Left lobe of liver (tissue), 2 donors: ENCODE data around the gene GMDS. TPM values are rescaled to one million over a fixed set of nuclear protein-coding genes. Genes with fewer than 3 reads are reported as not detected.

Source experiments
- ATAC-seq: fragments of 200-7000 bp; cut with Tn5 transposase; one replicate; pipeline ENCODE4 v1.9.1; 2020; ENCODE audit warnings: mild to moderate bottlenecking, moderate library complexity
- DNase-seq: peaks from one replicate; pipeline ENCODE4 v3.0.0-alpha.2; 2020; ENCODE audit warnings: low spot score
- total RNA-seq: library from RNA; stranded (reverse); gene quantifications from one replicate; pipeline ENCODE4 v1.2.1, GENCODE V29; 2021
- donor health status: DM: no; HTN: no; CAD: no; lungs with moderate emphysema.
- donor health status: DM: no; HTN: yes; CAD: no.

The GMDS gene
- total RNA-seq, 1 donor from 2014 or later, result 23.9 TPM

- ATAC-seq, result no peak
- no peak for DNase-seq
Observed at GRCh38 chr6:1729133-1729749, 516.2 kb downstream of the GMDS start.

GRCh38 chr6:1726341-1726768, 519.0 kb downstream of the GMDS start:
- ATAC-seq (no peak), DNase-seq (no peak)

- DNase-seq (peak; percentile 52), ATAC-seq (peak; percentile 77)
Observed at GRCh38 chr6:1724616-1725015, 520.8 kb downstream of the GMDS start.

DNA sequence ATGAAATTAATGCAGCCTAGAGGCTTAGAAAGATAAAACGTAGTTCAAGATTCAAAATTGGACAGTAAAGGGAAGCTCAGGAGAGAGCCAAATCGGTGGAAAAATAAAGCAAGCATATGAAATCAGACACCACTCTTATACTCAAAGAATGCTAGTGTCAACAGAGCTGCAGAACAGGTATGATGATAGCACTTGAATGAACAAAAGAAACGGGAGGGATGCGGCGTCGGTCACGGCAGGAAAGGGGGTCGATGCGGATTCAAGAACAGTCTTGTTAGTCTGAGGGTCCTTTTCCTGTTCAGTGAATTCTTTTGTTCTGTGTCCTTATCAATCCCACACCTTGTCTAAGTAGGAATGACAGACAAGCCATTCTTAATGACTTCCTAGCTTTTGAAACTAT, 521.3 kb downstream of the GMDS start:
- DNase-seq, result no peak

GRCh38 chr6:1722801-1723200, 522.6 kb downstream of the GMDS start:
- DNase-seq (no peak), ATAC-seq (no peak)

More for the DNA sequence above, 521.3 kb downstream of the GMDS start:
- no peak for ATAC-seq

DNA sequence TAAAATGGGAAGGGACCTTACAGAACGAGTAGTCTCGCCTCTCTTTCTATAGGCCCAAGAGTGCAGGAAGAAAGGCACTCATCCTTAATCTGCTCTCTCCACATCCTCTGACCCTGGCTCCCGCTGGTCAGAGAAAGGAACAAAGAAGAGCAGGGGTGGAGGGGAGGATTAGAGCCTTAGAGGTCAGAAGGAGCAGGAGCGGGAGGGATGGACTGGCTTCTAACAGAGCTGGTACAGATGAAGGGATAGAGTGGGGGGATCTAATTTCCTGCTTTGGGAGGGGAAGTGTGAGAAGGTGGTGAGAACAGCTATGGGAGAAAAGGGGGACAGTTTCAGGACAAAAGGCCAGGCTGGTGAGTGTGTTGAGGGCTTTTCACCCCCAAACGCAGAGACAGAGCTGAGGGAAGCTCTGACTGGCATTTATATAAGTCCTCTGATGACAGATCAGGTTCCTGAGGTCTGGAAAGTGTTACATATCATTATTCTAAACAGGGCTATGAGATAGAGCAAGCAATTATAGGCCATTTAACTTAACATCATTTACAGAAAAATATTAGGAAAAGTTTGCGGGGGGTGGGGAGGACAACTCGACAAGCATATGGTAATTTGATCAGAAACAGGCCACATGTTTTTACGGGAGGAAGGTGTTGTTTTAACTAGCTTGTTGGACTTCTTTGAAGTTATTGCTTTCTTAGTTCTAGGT, 524.6 kb downstream of the GMDS start:
- no peak for DNase-seq
- ATAC-seq, result no peak

DNA sequence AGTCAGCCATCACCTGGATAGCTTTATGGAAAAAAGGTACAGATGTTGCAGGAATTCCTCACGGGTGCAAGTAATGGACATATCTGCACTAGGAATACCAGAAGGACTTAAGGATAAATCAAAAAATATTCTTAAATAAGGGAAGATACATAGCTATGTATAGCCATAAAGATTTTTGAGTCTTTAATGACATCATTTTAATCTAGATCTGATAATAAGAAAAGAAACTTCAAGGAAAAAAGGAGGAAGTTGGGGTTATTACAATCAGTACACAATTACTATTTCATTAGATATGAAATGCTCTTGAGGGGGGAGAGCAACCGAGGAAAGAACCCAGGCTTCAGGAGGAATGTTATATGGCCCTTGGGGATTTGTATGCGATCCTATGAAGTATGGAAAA, 525.5 kb downstream of the GMDS start:
- DNase-seq (no peak), ATAC-seq (no peak)

- no peak for ATAC-seq
Observed at GRCh38 chr6:1716868-1717267, 528.5 kb downstream of the GMDS start.

DNA sequence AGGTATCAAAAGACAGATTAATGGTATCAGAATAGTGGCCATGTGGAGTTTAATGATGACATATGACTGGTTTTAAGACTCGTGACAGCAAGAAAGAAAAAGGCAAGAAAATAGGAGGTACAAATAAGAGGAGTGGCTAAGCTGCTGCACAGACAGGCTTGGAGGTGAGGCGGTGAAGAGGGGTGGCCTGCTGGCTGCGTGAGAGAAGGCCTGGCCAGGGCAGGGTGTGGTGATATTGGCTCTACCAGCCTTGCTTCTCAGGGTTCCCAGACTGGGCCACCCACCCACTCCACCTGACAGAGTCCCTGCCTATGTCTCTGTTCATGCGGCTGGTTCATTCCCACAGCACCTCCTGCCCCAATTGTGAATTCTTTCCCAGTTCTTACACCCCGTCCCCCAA, 529.0 kb downstream of the GMDS start:
- DNase-seq (no peak), ATAC-seq (no peak)

More at GRCh38 chr6:1716868-1717267, 528.5 kb downstream of the GMDS start:
- no peak for DNase-seq

DNA sequence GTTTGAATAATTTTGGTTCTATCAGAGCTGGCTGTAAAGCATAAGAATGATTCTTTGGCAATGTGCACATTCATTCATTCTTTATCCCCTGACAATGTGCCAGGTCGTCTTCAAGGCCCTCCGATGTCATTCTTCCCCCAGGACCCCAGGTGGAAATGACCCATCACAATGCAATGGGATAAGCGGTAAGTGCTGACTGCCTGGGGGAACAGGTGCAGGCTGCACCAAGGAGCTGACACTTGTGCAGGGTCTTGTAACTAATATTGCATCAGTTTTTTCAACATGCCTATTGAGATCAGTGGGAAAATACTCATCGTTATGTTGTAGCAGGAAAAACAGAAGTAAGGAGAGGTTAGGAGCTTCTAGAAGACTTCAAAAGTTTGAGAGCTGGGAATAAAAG, 530.1 kb downstream of the GMDS start:
- no peak for DNase-seq
- no peak for ATAC-seq

- ATAC-seq (no peak), DNase-seq (no peak)
Observed at GRCh38 chr6:1714654-1715053, 530.8 kb downstream of the GMDS start.

DNA sequence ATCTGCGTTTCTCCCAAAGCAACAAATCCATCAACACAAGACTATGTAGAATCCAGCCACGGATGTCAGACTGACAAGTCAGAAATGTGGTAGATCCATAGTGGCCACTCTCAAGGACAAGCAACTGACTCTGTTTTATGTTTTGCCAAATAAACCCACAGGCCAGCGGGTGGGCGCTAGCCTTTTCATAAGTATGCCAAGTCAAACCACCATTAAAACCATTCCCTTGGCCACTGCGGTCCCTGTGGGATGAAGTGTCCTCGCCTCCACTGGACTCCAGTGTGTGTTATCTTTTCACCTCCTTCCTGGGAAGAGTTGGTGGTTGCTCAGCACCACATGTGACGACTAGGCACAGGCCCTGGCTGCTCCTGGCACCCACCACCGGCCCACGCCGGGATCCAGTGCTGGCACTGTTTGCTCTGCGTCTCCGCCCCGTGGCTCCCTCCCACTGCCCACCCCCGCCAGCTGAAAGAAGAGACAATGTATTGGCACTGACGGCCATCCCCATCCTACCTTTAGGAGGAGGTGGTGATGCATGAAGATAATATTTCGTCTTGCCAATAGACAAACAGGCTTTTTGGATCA, 532.3 kb downstream of the GMDS start:
- ATAC-seq (no peak), DNase-seq (no peak)

GRCh38 chr6:1712451-1712850, 533.0 kb downstream of the GMDS start:
- ATAC-seq, result no peak
- DNase-seq, result no peak

DNA sequence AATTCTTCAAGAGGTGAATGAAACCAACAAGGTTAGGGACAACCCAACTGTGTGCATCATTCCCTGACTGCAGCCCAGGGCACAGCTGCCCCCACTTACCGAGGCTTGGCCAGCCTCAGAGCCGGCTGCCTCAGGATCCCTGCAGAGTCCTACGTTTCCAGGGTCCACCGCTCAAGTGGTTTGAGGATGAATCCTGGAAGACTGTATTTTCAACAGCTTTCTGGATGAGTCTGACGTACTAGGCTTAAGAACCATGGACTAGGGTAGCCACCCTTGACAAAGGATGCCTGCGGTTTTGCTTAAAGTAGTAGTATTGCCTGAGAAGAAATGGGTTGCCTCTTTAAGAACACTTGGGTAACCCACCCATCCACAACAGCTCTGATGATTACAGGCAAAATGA, 534.3 kb downstream of the GMDS start:
- DNase-seq (no peak), ATAC-seq (no peak)

DNA sequence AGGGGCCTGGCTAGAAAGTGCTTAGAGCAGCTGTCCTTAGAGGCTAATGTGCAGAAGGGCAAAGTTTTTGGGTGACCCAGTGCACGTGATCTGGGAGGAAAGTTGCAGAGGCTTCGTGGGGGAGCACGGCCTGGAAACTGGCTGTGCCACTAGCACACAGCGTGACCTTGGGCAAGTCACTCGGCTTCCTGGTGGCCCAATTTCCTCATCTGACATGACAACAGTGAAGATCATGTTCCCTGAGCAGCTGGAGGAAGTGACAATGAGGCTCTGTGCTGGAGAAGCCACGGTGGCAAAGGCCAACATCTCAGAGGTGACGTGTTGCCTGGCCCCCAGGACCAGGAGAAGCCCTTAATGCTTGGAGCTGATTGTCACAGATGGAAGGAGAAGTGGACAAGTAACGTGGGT, 536.2 kb downstream of the GMDS start:
- ATAC-seq (peak; percentile 60), DNase-seq (peak; percentile 52)

DNA sequence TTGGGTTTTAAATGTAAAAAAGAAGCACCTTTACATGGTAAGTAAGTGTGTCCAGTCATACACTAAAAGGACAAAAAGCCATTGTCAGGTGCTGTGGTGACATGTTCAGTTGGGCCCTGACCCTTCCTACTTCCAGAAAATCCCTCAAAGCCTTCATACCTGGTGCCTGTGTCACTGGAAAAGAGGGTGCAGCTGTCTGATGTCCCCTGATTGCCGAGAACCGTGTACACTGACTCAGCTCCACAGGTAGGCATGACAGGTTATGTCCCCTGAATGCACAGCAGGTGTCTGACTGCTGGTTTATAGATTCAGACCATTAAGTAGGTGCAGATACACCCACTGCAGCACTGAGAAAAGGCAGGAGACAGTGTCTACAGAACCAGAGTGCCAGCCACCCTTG, 536.6 kb downstream of the GMDS start:
- ATAC-seq, result no peak
- DNase-seq, result no peak

DNA sequence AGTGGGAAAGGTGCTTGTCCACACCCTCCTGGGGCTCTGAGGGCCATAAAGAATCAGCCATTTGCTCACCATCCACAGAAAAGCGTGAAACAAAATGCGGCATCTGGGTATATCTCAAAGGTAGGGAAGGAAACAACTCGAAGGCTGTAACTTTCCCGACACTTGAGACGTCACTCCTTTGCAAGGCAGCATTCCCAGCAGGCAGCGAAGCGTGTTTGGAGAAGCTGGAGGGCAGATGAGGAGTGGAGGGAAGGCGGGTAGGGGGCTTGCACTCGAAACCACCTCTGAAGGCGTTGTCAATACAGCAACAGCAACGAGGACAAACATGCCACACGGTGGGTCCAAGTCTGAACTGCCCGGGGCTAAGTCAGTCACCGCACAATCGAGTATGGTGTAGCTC, 537.3 kb downstream of the GMDS start:
- ATAC-seq, result no peak
- no peak for DNase-seq

GRCh38 chr6:1705630-1706029, 539.8 kb downstream of the GMDS start:
- ATAC-seq, result no peak
- no peak for DNase-seq

GRCh38 chr6:1705183-1705582, 540.2 kb downstream of the GMDS start:
- ATAC-seq, result no peak

GRCh38 chr6:1704711-1705110, 540.7 kb downstream of the GMDS start:
- ATAC-seq (no peak), DNase-seq (no peak)

More at GRCh38 chr6:1705183-1705582, 540.2 kb downstream of the GMDS start:
- no peak for DNase-seq

DNA sequence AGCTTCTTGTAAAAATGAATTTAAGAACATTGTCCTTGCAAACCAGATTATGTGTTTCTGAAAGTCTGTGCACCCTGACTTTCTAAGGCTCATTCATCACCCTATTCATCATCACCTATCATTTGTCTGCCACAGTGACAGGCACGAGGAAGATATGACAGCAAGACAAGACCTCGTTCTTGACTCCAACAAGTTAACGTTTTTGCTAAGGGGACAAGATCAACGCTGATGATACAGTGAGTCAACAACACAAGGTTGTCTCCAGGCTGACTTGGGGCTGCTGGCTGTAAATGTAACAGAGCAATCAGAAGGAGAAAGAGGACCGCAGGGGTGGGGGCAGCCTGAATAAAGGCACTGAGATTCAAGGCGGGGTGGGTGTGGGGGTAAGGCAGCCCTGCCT, 541.5 kb downstream of the GMDS start:
- DNase-seq (no peak), ATAC-seq (no peak)

- DNase-seq, result no peak
Observed at GRCh38 chr6:1703091-1703855, 542.1 kb downstream of the GMDS start.

More at GRCh38 chr6:1703091-1703855, 542.1 kb downstream of the GMDS start:
- ATAC-seq, result no peak
